ENCODE data around the gene PSMB7. TPM values are rescaled to one million over a fixed set of nuclear protein-coding genes. Genes with fewer than 3 reads are reported as not detected.
A peak's percentile ranks its signal among the peaks of the same experiment; 100 is the strongest.

PSMB7 gene
- total RNA-seq, 2 donors from 2014 or later = 70.7 to 77.5 TPM

- Mint-ChIP-seq H3K27ac (peak overlapping the region; percentile 41), H3K27me3 (no peaks in the 10 kb centered on the region)
- ATAC-seq = peak; percentile 53
Measured at GRCh38 chr9:124320062-124320973, 94.9 kb downstream of the PSMB7 start.

GRCh38 chr9:124315882-124316281 is 99.4 kb downstream of the PSMB7 start:
- H3K4me3 Mint-ChIP-seq = no peak overlapping the region
- ATAC-seq (no peak), DNase-seq (no peak)
- no peaks in the 10 kb centered on the region for H3K27me3 Mint-ChIP-seq
- H3K4me1 Mint-ChIP-seq = peaks cover 8% of the 10 kb centered on the region
- no peaks in the 10 kb centered on the region for H3K36me3 Mint-ChIP-seq (ENCODE audit: low read depth)
- no peaks in the 10 kb centered on the region for H3K9me3 ChIP-seq (ENCODE audit: control insufficient read depth, low read length, poor library complexity, severe bottlenecking)
- H3K27ac Mint-ChIP-seq = no peak overlapping the region

More at GRCh38 chr9:124320062-124320973, 94.9 kb downstream of the PSMB7 start:
- peak in 1 of 3 donors; percentile 26 for DNase-seq
- peaks cover 2% of the 10 kb centered on the region for H3K36me3 Mint-ChIP-seq (ENCODE audit: low read depth)
- no peak overlapping the region for H3K4me3 Mint-ChIP-seq
- H3K4me1 Mint-ChIP-seq = peaks cover 15% of the 10 kb centered on the region
- no peaks in the 10 kb centered on the region for H3K9me3 ChIP-seq (ENCODE audit: control insufficient read depth, low read length, poor library complexity, severe bottlenecking)

- no peak for DNase-seq
- no peaks in the 10 kb centered on the region for H3K36me3 Mint-ChIP-seq (ENCODE audit: low read depth)
- no peaks in the 10 kb centered on the region for H3K9me3 ChIP-seq (ENCODE audit: control insufficient read depth, low read length, poor library complexity, severe bottlenecking)
- no peak overlapping the region for H3K27ac Mint-ChIP-seq
- peaks cover 2% of the 10 kb centered on the region for H3K4me1 Mint-ChIP-seq
- no peaks in the 10 kb centered on the region for H3K27me3 Mint-ChIP-seq
- no peak for ATAC-seq
- H3K4me3 Mint-ChIP-seq = no peak overlapping the region
Measured at GRCh38 chr9:124313940-124314339, 101.3 kb downstream of the PSMB7 start.

GRCh38 chr9:124312290-124313265 is 102.7 kb downstream of the PSMB7 start:
- H3K4me1 Mint-ChIP-seq = peaks cover 2% of the 10 kb centered on the region
- ATAC-seq = no peak

GRCh38 chr9:124311283-124311682 is 104.0 kb downstream of the PSMB7 start:
- no peak for ATAC-seq
- peaks cover 3% of the 10 kb centered on the region for H3K4me1 Mint-ChIP-seq

More at GRCh38 chr9:124312290-124313265, 102.7 kb downstream of the PSMB7 start:
- DNase-seq = no peak
- Mint-ChIP-seq H3K27ac (no peak overlapping the region), H3K27me3 (no peaks in the 10 kb centered on the region), H3K36me3 (ENCODE audit: low read depth) (no peaks in the 10 kb centered on the region), H3K4me3 (no peak overlapping the region)
- H3K9me3 ChIP-seq (ENCODE audit: control insufficient read depth, low read length, poor library complexity, severe bottlenecking) = no peaks in the 10 kb centered on the region

GRCh38 chr9:124309667-124310084 is 105.6 kb downstream of the PSMB7 start:
- DNase-seq = no peak
- H3K4me1 Mint-ChIP-seq = peaks cover 4% of the 10 kb centered on the region
- H3K27ac Mint-ChIP-seq = no peak overlapping the region
- H3K4me3 Mint-ChIP-seq = no peak overlapping the region
- no peaks in the 10 kb centered on the region for H3K9me3 ChIP-seq (ENCODE audit: control insufficient read depth, low read length, poor library complexity, severe bottlenecking)
- H3K27me3 Mint-ChIP-seq = no peaks in the 10 kb centered on the region
- ATAC-seq = no peak
- H3K36me3 Mint-ChIP-seq (ENCODE audit: low read depth) = no peaks in the 10 kb centered on the region

More at GRCh38 chr9:124311283-124311682, 104.0 kb downstream of the PSMB7 start:
- H3K9me3 ChIP-seq (ENCODE audit: control insufficient read depth, low read length, poor library complexity, severe bottlenecking) = no peaks in the 10 kb centered on the region
- no peaks in the 10 kb centered on the region for H3K27me3 Mint-ChIP-seq
- DNase-seq = no peak
- no peak overlapping the region for H3K27ac Mint-ChIP-seq
- no peaks in the 10 kb centered on the region for H3K36me3 Mint-ChIP-seq (ENCODE audit: low read depth)
- H3K4me3 Mint-ChIP-seq = no peak overlapping the region

GRCh38 chr9:124308606-124309491 is 106.4 kb downstream of the PSMB7 start:
- peaks cover 4% of the 10 kb centered on the region for H3K4me1 Mint-ChIP-seq
- no peaks in the 10 kb centered on the region for H3K36me3 Mint-ChIP-seq (ENCODE audit: low read depth)
- no peaks in the 10 kb centered on the region for H3K9me3 ChIP-seq (ENCODE audit: control insufficient read depth, low read length, poor library complexity, severe bottlenecking)
- no peak overlapping the region for H3K4me3 Mint-ChIP-seq
- DNase-seq (no peak), ATAC-seq (no peak)
- H3K27ac Mint-ChIP-seq = no peak overlapping the region
- H3K27me3 Mint-ChIP-seq = no peaks in the 10 kb centered on the region

- no peaks in the 10 kb centered on the region for H3K9me3 ChIP-seq (ENCODE audit: control insufficient read depth, low read length, poor library complexity, severe bottlenecking)
- Mint-ChIP-seq H3K27ac (no peak overlapping the region), H3K27me3 (no peaks in the 10 kb centered on the region), H3K4me3 (no peak overlapping the region), H3K36me3 (ENCODE audit: low read depth) (no peaks in the 10 kb centered on the region), H3K4me1 (peaks cover 4% of the 10 kb centered on the region)
- ATAC-seq (no peak), DNase-seq (no peak)
Measured at GRCh38 chr9:124307379-124308030, 107.7 kb downstream of the PSMB7 start.

GRCh38 chr9:124306098-124306735 is 109.0 kb downstream of the PSMB7 start:
- no peaks in the 10 kb centered on the region for H3K9me3 ChIP-seq (ENCODE audit: control insufficient read depth, low read length, poor library complexity, severe bottlenecking)
- DNase-seq (no peak), ATAC-seq (no peak)
- Mint-ChIP-seq H3K27ac (peak overlapping the region; percentile 21), H3K4me3 (no peak overlapping the region), H3K36me3 (ENCODE audit: low read depth) (no peaks in the 10 kb centered on the region), H3K27me3 (no peaks in the 10 kb centered on the region), H3K4me1 (peaks cover 3% of the 10 kb centered on the region)

GRCh38 chr9:124304285-124304684 is 111.0 kb downstream of the PSMB7 start:
- no peaks in the 10 kb centered on the region for H3K36me3 Mint-ChIP-seq (ENCODE audit: low read depth)
- H3K4me1 Mint-ChIP-seq = peaks cover 4% of the 10 kb centered on the region
- ATAC-seq (no peak), DNase-seq (no peak)
- no peaks in the 10 kb centered on the region for H3K9me3 ChIP-seq (ENCODE audit: control insufficient read depth, low read length, poor library complexity, severe bottlenecking)
- no peak overlapping the region for H3K27ac Mint-ChIP-seq
- no peak overlapping the region for H3K4me3 Mint-ChIP-seq
- no peaks in the 10 kb centered on the region for H3K27me3 Mint-ChIP-seq

- Mint-ChIP-seq H3K27ac (no peak overlapping the region), H3K4me3 (no peak overlapping the region), H3K36me3 (ENCODE audit: low read depth) (no peaks in the 10 kb centered on the region), H3K27me3 (no peaks in the 10 kb centered on the region), H3K4me1 (peaks cover 6% of the 10 kb centered on the region)
- no peaks in the 10 kb centered on the region for H3K9me3 ChIP-seq (ENCODE audit: control insufficient read depth, low read length, poor library complexity, severe bottlenecking)
- no peak for ATAC-seq
- DNase-seq = no peak
Measured at GRCh38 chr9:124303762-124304161, 111.5 kb downstream of the PSMB7 start.

All from T-helper 17 cell (primary cell).